GM23338 (cell line): ENCODE results near the gene MAP3K8. TPM values are rescaled to one million over a fixed set of nuclear protein-coding genes. Genes with fewer than 3 reads are reported as not detected.

Experiments
- ATAC-seq: fragments of 200-7000 bp; cut with Tn5 transposase; 3 replicates; pipeline ENCODE4 v1.9.1; 2020
- DNase-seq: peaks from one replicate; pipeline ENCODE4 v3.0.0-alpha.2; 2015; ENCODE audit warnings: low spot score
- H2AFZ ChIP-seq: fragments of 200-600 bp; sonication (generic); 2 replicates; pipeline ENCODE4 v1.8.0; 2016; ENCODE audit warnings: antibody characterized with exemption, mild to moderate bottlenecking, moderate library complexity
- H3F3A ChIP-seq: fragments of 200-600 bp; sonication (generic); replicated peaks from 2 replicates; pipeline ENCODE4 v1.8.0; 2017; ENCODE audit warnings: antibody characterized with exemption, mixed run types, low read depth
- H3K27ac ChIP-seq: fragments of 200-600 bp; sonication (generic); 2 replicates; pipeline ENCODE4 v1.6.1; 2016; ENCODE audit warnings: low read depth
- H3K27me3 ChIP-seq: fragments of 200-600 bp; sonication (generic); 2 replicates; pipeline ENCODE4 v1.8.0; 2016; ENCODE audit warnings: mild to moderate bottlenecking, mixed run types, moderate library complexity; ENCODE audit not compliant: insufficient read depth
- H3K36me3 ChIP-seq: fragments of 200-600 bp; sonication (generic); 2 replicates; pipeline ENCODE4 v1.8.0; 2016; ENCODE audit warnings: mild to moderate bottlenecking; ENCODE audit not compliant: insufficient read depth
- H3K4me1 ChIP-seq: fragments of 200-600 bp; sonication (generic); 2 replicates; pipeline ENCODE4 v1.8.0; 2016; ENCODE audit warnings: mild to moderate bottlenecking, moderate library complexity; ENCODE audit not compliant: insufficient read depth
- H3K4me2 ChIP-seq: fragments of 200-600 bp; sonication (generic); 2 replicates; pipeline ENCODE4 v1.7.1; 2017; ENCODE audit warnings: mixed run types
- H3K4me3 ChIP-seq: fragments of 200-600 bp; sonication (generic); 2 replicates; pipeline ENCODE4 v1.6.1; 2016; ENCODE audit warnings: mixed run types
- H3K79me2 ChIP-seq: fragments of 200-600 bp; sonication (generic); replicated peaks from 2 replicates; pipeline ENCODE4 v1.8.0; 2017; ENCODE audit warnings: mild to moderate bottlenecking; ENCODE audit not compliant: insufficient read depth
- H3K9me2 ChIP-seq: fragments of 200-600 bp; sonication (generic); 2 replicates; pipeline ENCODE4 v1.8.0; 2017; ENCODE audit not compliant: insufficient read depth
- H4K20me1 ChIP-seq: fragments of 200-600 bp; sonication (generic); replicated peaks from 2 replicates; pipeline ENCODE4 v1.8.0; 2017; ENCODE audit warnings: mild to moderate bottlenecking; ENCODE audit not compliant: insufficient read depth
- H3K27ac Mint-ChIP-seq: 2 replicates; pipeline ENCODE4 v1.8.0; 2020; ENCODE audit warnings: inconsistent platforms, mild to moderate bottlenecking, moderate library complexity, mixed read lengths
- H3K27me3 Mint-ChIP-seq: 3 replicates; pipeline ENCODE4 v1.8.0; 2022; ENCODE audit warnings: low read depth, mild to moderate bottlenecking, moderate library complexity, mixed read lengths, inconsistent platforms; ENCODE audit not compliant: insufficient read depth, poor library complexity
- H3K36me3 Mint-ChIP-seq: 3 replicates; pipeline ENCODE4 v1.8.0; 2021; ENCODE audit warnings: low read depth, mild to moderate bottlenecking, inconsistent platforms, moderate library complexity, mixed read lengths
- H3K4me1 Mint-ChIP-seq: 3 replicates; pipeline ENCODE4 v1.8.0; 2020; ENCODE audit warnings: mild to moderate bottlenecking, inconsistent platforms, mixed read lengths
- H3K4me3 Mint-ChIP-seq: 3 replicates; pipeline ENCODE4 v1.8.0; 2021; ENCODE audit warnings: moderate library complexity, mild to moderate bottlenecking, inconsistent platforms, mixed read lengths
- H3K9me3 Mint-ChIP-seq: 3 replicates; pipeline ENCODE4 v1.8.0; 2020; ENCODE audit warnings: moderate library complexity, mild to moderate bottlenecking, inconsistent platforms, mixed read lengths
- CTCF ChIP-seq, 2 experiments: fragments of 200-600 bp in 1 of 2; sonication (generic) in 1 of 2; conservative IDR thresholded peaks; 2 replicates each; pipeline versions ENCODE4 v1.5.1 to v1.6.1; 2016 to 2017; ENCODE audit warnings: antibody characterized with exemption in 2 of 2, low read depth in 2 of 2, mild to moderate bottlenecking in 2 of 2, moderate library complexity in 1 of 2
- EZH2phosphoT487 ChIP-seq: fragments of 200-600 bp; sonication (generic); IDR thresholded peaks from one replicate; pipeline ENCODE4 v1.8.1; 2018; ENCODE audit warnings: antibody characterized with exemption; ENCODE audit not compliant: unreplicated experiment
- JUNB ChIP-seq: IDR thresholded peaks from one replicate; pipeline ENCODE4 v1.6.1; 2016; ENCODE audit warnings: antibody characterized with exemption; ENCODE audit not compliant: unreplicated experiment
- NANOG ChIP-seq: IDR thresholded peaks from 2 replicates; pipeline ENCODE4 v1.6.1; 2016; ENCODE audit warnings: antibody characterized with exemption, borderline replicate concordance
- POLR2AphosphoS5 ChIP-seq: IDR thresholded peaks from 2 replicates; pipeline ENCODE4 v1.6.1; 2016; ENCODE audit warnings: antibody characterized with exemption, low read depth
- STAT1 ChIP-seq: IDR thresholded peaks from one replicate; pipeline ENCODE4 v1.6.1; 2016; ENCODE audit warnings: antibody characterized with exemption; ENCODE audit not compliant: unreplicated experiment
- ZNF331 ChIP-seq: fragments of 250-450 bp; sonication (Bioruptor Pico); IDR thresholded peaks from 2 replicates; pipeline ENCODE4 v1.5.0; 2020; ENCODE audit warnings: low read depth, mild to moderate bottlenecking, moderate library complexity
- ZNF462 ChIP-seq: fragments of 250-450 bp; sonication (Bioruptor Pico); IDR thresholded peaks from 2 replicates; pipeline ENCODE4 v1.5.0; 2020; ENCODE audit warnings: mild to moderate bottlenecking, moderate library complexity
- polyA plus RNA-seq: library from polyadenylated mRNA; unstranded; fragments of >200 nt; fragmentation: Nextera tagmentation; extraction: Ambion mirVana; gene quantifications from 2 replicates; pipeline ENCODE4 v1.2.1, GENCODE V29; 2016
- total RNA-seq: library from RNA; depleted of rRNA; stranded (reverse); fragments of >200 nt; shearing (Covaris generic); gene quantifications from 2 replicates; pipeline ENCODE4 v1.2.3, GENCODE V29; 2014
- TF ChIP-seq, protein P1 (sequence below): IDR thresholded peaks from 2 replicates; pipeline ENCODE4 v1.6.1; 2016; ENCODE audit warnings: antibody characterized with exemption
- TF ChIP-seq, protein P2 (sequence below): IDR thresholded peaks from one replicate; pipeline ENCODE4 v1.6.1; 2018; ENCODE audit warnings: antibody characterized with exemption; ENCODE audit not compliant: unreplicated experiment

The MAP3K8 gene
- total and polyA plus RNA-seq, 2 experiments from 2014 or later = 3.5 to 5.0 TPM

DNA sequence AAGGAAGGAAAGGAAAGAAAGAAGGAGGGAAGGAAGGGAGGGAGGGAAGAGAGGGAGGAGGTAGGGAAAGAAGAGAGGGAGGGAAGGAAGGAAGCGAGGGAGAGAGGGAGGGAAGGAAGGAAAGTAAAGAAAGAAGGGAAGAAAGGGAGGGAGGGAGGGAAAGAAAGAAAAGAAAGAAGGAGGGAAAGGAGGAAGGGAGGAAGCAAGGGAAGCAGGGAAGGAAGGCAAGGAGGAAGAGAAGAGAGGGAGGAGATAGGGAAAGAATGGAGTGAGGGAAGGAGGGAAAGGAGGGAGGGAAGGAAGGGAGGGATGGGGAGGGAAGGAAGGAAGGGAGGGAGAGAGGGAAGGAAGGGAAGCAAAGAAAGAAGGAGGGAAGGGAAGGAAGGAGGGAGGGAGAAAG lies 65.8 kb downstream of the MAP3K8 start (continued):
- TF ChIP-seq CTCF (conservative IDR thresholded peaks at IDR 0.05; ENCODE audit: low read depth in 2 of 2) = no peak
- TF ChIP-seq STAT1 = no peak
- TF ChIP-seq, protein P1, sequence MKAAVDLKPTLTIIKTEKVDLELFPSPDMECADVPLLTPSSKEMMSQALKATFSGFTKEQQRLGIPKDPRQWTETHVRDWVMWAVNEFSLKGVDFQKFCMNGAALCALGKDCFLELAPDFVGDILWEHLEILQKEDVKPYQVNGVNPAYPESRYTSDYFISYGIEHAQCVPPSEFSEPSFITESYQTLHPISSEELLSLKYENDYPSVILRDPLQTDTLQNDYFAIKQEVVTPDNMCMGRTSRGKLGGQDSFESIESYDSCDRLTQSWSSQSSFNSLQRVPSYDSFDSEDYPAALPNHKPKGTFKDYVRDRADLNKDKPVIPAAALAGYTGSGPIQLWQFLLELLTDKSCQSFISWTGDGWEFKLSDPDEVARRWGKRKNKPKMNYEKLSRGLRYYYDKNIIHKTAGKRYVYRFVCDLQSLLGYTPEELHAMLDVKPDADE = no peak
- TF ChIP-seq POLR2AphosphoS5 = no peak
- TF ChIP-seq NANOG = no peak
- no peak for TF ChIP-seq EZH2phosphoT487
- TF ChIP-seq, protein P2, sequence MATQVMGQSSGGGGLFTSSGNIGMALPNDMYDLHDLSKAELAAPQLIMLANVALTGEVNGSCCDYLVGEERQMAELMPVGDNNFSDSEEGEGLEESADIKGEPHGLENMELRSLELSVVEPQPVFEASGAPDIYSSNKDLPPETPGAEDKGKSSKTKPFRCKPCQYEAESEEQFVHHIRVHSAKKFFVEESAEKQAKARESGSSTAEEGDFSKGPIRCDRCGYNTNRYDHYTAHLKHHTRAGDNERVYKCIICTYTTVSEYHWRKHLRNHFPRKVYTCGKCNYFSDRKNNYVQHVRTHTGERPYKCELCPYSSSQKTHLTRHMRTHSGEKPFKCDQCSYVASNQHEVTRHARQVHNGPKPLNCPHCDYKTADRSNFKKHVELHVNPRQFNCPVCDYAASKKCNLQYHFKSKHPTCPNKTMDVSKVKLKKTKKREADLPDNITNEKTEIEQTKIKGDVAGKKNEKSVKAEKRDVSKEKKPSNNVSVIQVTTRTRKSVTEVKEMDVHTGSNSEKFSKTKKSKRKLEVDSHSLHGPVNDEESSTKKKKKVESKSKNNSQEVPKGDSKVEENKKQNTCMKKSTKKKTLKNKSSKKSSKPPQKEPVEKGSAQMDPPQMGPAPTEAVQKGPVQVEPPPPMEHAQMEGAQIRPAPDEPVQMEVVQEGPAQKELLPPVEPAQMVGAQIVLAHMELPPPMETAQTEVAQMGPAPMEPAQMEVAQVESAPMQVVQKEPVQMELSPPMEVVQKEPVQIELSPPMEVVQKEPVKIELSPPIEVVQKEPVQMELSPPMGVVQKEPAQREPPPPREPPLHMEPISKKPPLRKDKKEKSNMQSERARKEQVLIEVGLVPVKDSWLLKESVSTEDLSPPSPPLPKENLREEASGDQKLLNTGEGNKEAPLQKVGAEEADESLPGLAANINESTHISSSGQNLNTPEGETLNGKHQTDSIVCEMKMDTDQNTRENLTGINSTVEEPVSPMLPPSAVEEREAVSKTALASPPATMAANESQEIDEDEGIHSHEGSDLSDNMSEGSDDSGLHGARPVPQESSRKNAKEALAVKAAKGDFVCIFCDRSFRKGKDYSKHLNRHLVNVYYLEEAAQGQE = no peak
- no peak for TF ChIP-seq ZNF331 (CRISPR knock-in tag)

DNA sequence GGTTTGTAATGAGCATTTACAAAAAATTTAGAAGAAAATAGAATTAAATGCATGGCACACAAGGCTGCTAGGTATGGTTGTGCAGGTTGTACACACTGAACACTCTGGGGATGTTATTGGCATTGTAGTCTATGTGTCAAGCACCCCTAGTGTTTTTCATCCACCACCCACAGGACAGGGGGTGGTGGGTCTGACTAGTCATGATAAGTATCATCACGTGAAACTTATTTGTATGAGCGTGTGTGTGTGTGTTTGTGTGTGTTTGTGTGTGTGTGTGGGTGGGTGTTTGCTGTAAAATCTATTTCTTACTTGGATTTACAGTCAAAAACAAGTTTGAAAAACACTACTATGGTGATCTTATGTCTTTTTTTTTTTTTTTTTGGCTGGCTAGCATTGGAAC lies 66.5 kb downstream of the MAP3K8 start:
- H4K20me1 ChIP-seq = no peaks in the 10 kb centered on the region
- H3K36me3 ChIP-seq = no peaks in the 10 kb centered on the region
- no peak for ATAC-seq
- H3F3A ChIP-seq = no peaks in the 10 kb centered on the region
- H2AFZ ChIP-seq = no peak overlapping the region
- no peaks in the 10 kb centered on the region for H3K27me3 ChIP-seq
- no peaks in the 10 kb centered on the region for H3K79me2 ChIP-seq
- H3K36me3 Mint-ChIP-seq = no peaks in the 10 kb centered on the region
- peaks cover 10% of the 10 kb centered on the region; the same call in 1 of the 2 replicates for H3K4me1 ChIP-seq
- no peak overlapping the region for H3K4me2 ChIP-seq
- no peak overlapping the region for H3K4me3 ChIP-seq
- no peaks in the 10 kb centered on the region for H3K9me3 Mint-ChIP-seq
- peaks cover 7% of the 10 kb centered on the region for H3K27me3 Mint-ChIP-seq
- H3K27ac ChIP-seq = no peak overlapping the region
- no peak overlapping the region for H3K27ac Mint-ChIP-seq
- no peak overlapping the region for H3K4me3 Mint-ChIP-seq
- DNase-seq = no peak
- no peaks in the 10 kb centered on the region for H3K9me2 ChIP-seq
- H3K4me1 Mint-ChIP-seq = peaks cover 16% of the 10 kb centered on the region; the same call in 2 of the 3 replicates
- TF ChIP-seq EZH2phosphoT487 = no peak
- no peak for TF ChIP-seq ZNF331 (CRISPR knock-in tag)
- TF ChIP-seq ZNF462 (CRISPR knock-in tag) = no peak
- no peak for TF ChIP-seq NANOG
- no peak for TF ChIP-seq CTCF (conservative IDR thresholded peaks at IDR 0.05; ENCODE audit: low read depth in 2 of 2)
- TF ChIP-seq JUNB = no peak
